GM06990 (cell line): ENCODE measurements around the gene ATP4B.

Experiments
- DNase-seq: peaks from one replicate; pipeline ENCODE4 v3.0.0-alpha.2; 2011; ENCODE audit not compliant: insufficient read length; ENCODE audit errors: extremely low read depth
- H3K27me3 ChIP-seq: replicated peaks from 2 replicates; pipeline ENCODE4 v1.6.0; 2011; ENCODE audit warnings: low read length; ENCODE audit not compliant: control insufficient read depth, insufficient read depth
- H3K36me3 ChIP-seq: 2 replicates; pipeline ENCODE4 v1.5.1; 2011; ENCODE audit warnings: low read length; ENCODE audit not compliant: control insufficient read depth, insufficient read depth
- H3K4me3 ChIP-seq: replicated peaks from 2 replicates; pipeline ENCODE4 v1.5.1; 2011; ENCODE audit warnings: low read depth, mild to moderate bottlenecking, control low read depth, low read length
- CTCF ChIP-seq: IDR thresholded peaks from 2 replicates; pipeline ENCODE4 v1.5.1; 2011; ENCODE audit warnings: low read length, control low read depth, mild to moderate bottlenecking, inconsistent platforms; ENCODE audit not compliant: insufficient read depth, poor library complexity, severe bottlenecking

ATP4B gene

GRCh38 chr13:113612607-113613006 is 45.4 kb downstream of the ATP4B start:
- Histone ChIP-seq H3K36me3 (peaks cover 24% of the 10 kb centered on the region), H3K27me3 (no peaks in the 10 kb centered on the region), H3K4me3 (no peak overlapping the region)
- TF ChIP-seq CTCF = no peak
- DNase-seq = no peak

- no peak overlapping the region for H3K4me3 ChIP-seq
- H3K36me3 ChIP-seq = peaks cover 22% of the 10 kb centered on the region
- H3K27me3 ChIP-seq = no peaks in the 10 kb centered on the region
- no peak for DNase-seq
- no peak for TF ChIP-seq CTCF
Observed at GRCh38 chr13:113611996-113612395, 46.0 kb downstream of the ATP4B start.

GRCh38 chr13:113610266-113610665 is 47.7 kb downstream of the ATP4B start:
- Histone ChIP-seq H3K4me3 (no peak overlapping the region), H3K27me3 (no peaks in the 10 kb centered on the region), H3K36me3 (peaks cover 24% of the 10 kb centered on the region)
- TF ChIP-seq CTCF = no peak
- no peak for DNase-seq

GRCh38 chr13:113609616-113610015 is 48.4 kb downstream of the ATP4B start:
- no peaks in the 10 kb centered on the region for H3K27me3 ChIP-seq
- no peak for DNase-seq
- H3K36me3 ChIP-seq = peaks cover 23% of the 10 kb centered on the region
- no peak overlapping the region for H3K4me3 ChIP-seq
- no peak for TF ChIP-seq CTCF

- TF ChIP-seq CTCF = no peak
- no peaks in the 10 kb centered on the region for H3K27me3 ChIP-seq
- H3K4me3 ChIP-seq = no peak overlapping the region
- peaks cover 22% of the 10 kb centered on the region for H3K36me3 ChIP-seq
- no peak for DNase-seq
Observed at GRCh38 chr13:113608967-113609533, 48.9 kb downstream of the ATP4B start.
